ENCODE data around the gene ZNF429.
"Not testable (repeated sequence)": the region's sequence is repeated elsewhere in the genome, so short reads cannot be mapped to it uniquely, and the experiment has no call there.

Gene ZNF429

GRCh38 chr19:21590867-21591266 is 85.5 kb downstream of the ZNF429 start:
- DNase-seq (ENCODE audit: low spot score): no peak

- DNase-seq (ENCODE audit: low spot score): no peak
Measured at GRCh38 chr19:21593008-21593481, 87.6 kb downstream of the ZNF429 start.

GRCh38 chr19:21593502-21593901 is 88.1 kb downstream of the ZNF429 start:
- no peak for DNase-seq (ENCODE audit: low spot score)

- no peak for DNase-seq (ENCODE audit: low spot score)
Measured at GRCh38 chr19:21593934-21594820, 88.8 kb downstream of the ZNF429 start.

GRCh38 chr19:21595185-21595584 is 89.8 kb downstream of the ZNF429 start:
- no peak for DNase-seq (ENCODE audit: low spot score)

GRCh38 chr19:21602082-21602658 is 96.8 kb downstream of the ZNF429 start:
- no peak for DNase-seq (ENCODE audit: low spot score)

GRCh38 chr19:21602659-21603430 is 97.4 kb downstream of the ZNF429 start:
- DNase-seq (ENCODE audit: low spot score): not testable (repeated sequence)

- no peak for DNase-seq (ENCODE audit: low spot score)
Measured at GRCh38 chr19:21603431-21604231, 98.2 kb downstream of the ZNF429 start.

- no peak for DNase-seq (ENCODE audit: low spot score)
Measured at GRCh38 chr19:21604351-21604926, 99.0 kb downstream of the ZNF429 start.

Data from COLO829 (cell line).